Measurements from ENCODE around the gene DNAH10.

The DNAH10 gene

DNA sequence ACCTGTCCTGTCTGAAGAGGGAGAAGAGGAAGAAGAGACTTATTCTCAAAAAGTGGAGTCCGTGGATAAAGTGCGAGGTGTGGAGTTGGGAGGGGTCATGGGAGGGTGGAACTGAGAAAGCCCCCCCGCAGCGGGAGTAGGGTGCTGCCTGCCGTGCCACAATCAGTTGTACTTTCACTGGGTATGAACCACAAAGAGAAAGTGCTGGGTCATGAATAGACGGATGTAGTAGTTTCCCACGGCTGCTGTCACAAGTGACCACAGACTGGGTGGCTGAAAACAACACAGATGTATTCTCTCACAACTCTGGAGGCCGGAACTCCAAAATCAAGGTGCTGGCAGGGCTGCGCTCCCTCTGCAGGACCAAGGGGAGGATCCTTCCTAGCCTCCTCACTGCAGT lies 5.5 kb downstream of the DNAH10 start:
- TF ChIP-seq KLF9 (tag by site-specific recombination; IDR thresholded peaks at IDR 0.05; ENCODE audit: low read depth): no peak
- TF ChIP-seq ZNF404 (tag by site-specific recombination; IDR thresholded peaks at IDR 0.05): no peak
- TF ChIP-seq, protein P1, sequence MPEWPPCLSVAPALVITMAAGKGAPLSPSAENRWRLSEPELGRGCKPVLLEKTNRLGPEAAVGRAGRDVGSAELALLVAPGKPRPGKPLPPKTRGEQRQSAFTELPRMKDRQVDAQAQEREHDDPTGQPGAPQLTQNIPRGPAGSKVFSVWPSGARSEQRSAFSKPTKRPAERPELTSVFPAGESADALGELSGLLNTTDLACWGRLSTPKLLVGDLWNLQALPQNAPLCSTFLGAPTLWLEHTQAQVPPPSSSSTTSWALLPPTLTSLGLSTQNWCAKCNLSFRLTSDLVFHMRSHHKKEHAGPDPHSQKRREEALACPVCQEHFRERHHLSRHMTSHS (tag by site-specific recombination; IDR thresholded peaks at IDR 0.05): no peak
- TF ChIP-seq YY2 (tag by site-specific recombination; IDR thresholded peaks at IDR 0.05): no peak
- TF ChIP-seq, protein P2, sequence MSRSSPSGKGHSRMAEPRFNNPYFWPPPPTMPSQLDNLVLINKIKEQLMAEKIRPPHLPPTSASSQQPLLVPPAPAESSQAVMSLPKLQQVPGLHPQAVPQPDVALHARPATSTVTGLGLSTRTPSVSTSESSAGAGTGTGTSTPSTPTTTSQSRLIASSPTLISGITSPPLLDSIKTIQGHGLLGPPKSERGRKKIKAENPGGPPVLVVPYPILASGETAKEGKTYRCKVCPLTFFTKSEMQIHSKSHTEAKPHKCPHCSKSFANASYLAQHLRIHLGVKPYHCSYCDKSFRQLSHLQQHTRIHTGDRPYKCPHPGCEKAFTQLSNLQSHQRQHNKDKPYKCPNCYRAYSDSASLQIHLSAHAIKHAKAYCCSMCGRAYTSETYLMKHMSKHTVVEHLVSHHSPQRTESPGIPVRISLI (tag by site-specific recombination; IDR thresholded peaks at IDR 0.05): no peak
- no peaks in the 10 kb centered on the region for H3K4me1 ChIP-seq (ENCODE audit: control insufficient read depth, insufficient read depth, low read length)
- ChIA-PET POLR2A (no interaction called here), CTCF (no interaction called here)
- H3K9me3 ChIP-seq (ENCODE audit: control insufficient read depth, insufficient read depth, low read depth, low read length): no peaks in the 10 kb centered on the region
- H3K4me3 ChIP-seq (ENCODE audit: low read depth, low read length): no peak overlapping the region
- no peak overlapping the region for H3K27ac ChIP-seq (ENCODE audit: extremely low read depth, low read depth, low read length)
- peaks cover 0 to 2% of the 10 kb centered on the region in 2 experiments; a peak in 1 of 3 replicates for H3K36me3 ChIP-seq (ENCODE audit: control insufficient read depth in 2 of 2, insufficient read depth in 1 of 2, low read length in 2 of 2)

- no peaks in the 10 kb centered on the region for H3K9me3 ChIP-seq (ENCODE audit: control insufficient read depth, insufficient read depth, low read depth, low read length)
- no peak overlapping the region for H3K27ac ChIP-seq (ENCODE audit: extremely low read depth, low read depth, low read length)
- no peaks in the 10 kb centered on the region for H3K36me3 ChIP-seq (ENCODE audit: control insufficient read depth in 2 of 2, insufficient read depth in 1 of 2, low read length in 2 of 2)
- no peak overlapping the region for H3K4me3 ChIP-seq (ENCODE audit: low read depth, low read length)
- ChIA-PET POLR2A (no interaction called here), CTCF (no interaction called here)
- TF ChIP-seq, protein P3, sequence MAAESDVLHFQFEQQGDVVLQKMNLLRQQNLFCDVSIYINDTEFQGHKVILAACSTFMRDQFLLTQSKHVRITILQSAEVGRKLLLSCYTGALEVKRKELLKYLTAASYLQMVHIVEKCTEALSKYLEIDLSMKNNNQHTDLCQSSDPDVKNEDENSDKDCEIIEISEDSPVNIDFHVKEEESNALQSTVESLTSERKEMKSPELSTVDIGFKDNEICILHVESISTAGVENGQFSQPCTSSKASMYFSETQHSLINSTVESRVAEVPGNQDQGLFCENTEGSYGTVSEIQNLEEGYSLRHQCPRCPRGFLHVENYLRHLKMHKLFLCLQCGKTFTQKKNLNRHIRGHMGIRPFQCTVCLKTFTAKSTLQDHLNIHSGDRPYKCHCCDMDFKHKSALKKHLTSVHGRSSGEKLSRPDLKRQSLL (tag by site-specific recombination; IDR thresholded peaks at IDR 0.05): no peak
- no peaks in the 10 kb centered on the region for H3K4me1 ChIP-seq (ENCODE audit: control insufficient read depth, insufficient read depth, low read length)
These were observed 9.2 kb downstream of the DNAH10 start for GRCh38 chr12:123771261-123771660.

DNA sequence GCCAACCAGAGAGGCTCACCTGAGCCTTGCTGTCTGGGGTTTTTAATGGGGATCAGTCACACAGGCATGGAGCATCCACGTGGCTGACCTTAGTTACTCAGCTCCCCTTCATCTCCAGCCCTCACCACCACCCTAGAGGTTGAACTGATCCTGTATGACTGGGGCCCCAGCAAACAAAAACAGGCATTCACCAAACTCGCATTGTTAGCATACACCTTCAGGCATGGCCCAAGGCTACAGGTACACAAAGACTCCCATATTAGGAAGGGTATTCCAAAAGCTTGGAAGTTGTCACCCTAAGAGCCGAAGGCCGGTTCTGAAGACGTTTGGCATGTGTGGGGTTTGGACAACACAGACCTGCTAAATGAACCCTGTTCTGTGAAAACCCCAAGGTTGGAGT lies 10.0 kb downstream of the DNAH10 start:
- POLR2A ChIA-PET: no interaction called here
- no peak overlapping the region for H3K27ac ChIP-seq (ENCODE audit: extremely low read depth, low read depth, low read length)
- H3K9me3 ChIP-seq (ENCODE audit: control insufficient read depth, insufficient read depth, low read depth, low read length): no peaks in the 10 kb centered on the region
- H3K4me3 ChIP-seq (ENCODE audit: low read depth, low read length): no peak overlapping the region
- TF ChIP-seq ZFP41 (tag by site-specific recombination; IDR thresholded peaks at IDR 0.05; ENCODE audit: borderline replicate concordance): no peak
- TF ChIP-seq, protein P4, sequence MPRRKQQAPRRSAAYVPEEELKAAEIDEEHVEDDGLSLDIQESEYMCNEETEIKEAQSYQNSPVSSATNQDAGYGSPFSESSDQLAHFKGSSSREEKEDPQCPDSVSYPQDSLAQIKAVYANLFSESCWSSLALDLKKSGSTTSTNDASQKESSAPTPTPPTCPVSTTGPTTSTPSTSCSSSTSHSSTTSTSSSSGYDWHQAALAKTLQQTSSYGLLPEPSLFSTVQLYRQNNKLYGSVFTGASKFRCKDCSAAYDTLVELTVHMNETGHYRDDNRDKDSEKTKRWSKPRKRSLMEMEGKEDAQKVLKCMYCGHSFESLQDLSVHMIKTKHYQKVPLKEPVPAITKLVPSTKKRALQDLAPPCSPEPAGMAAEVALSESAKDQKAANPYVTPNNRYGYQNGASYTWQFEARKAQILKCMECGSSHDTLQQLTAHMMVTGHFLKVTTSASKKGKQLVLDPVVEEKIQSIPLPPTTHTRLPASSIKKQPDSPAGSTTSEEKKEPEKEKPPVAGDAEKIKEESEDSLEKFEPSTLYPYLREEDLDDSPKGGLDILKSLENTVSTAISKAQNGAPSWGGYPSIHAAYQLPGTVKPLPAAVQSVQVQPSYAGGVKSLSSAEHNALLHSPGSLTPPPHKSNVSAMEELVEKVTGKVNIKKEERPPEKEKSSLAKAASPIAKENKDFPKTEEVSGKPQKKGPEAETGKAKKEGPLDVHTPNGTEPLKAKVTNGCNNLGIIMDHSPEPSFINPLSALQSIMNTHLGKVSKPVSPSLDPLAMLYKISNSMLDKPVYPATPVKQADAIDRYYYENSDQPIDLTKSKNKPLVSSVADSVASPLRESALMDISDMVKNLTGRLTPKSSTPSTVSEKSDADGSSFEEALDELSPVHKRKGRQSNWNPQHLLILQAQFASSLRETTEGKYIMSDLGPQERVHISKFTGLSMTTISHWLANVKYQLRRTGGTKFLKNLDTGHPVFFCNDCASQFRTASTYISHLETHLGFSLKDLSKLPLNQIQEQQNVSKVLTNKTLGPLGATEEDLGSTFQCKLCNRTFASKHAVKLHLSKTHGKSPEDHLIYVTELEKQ (tag by site-specific recombination; IDR thresholded peaks at IDR 0.05; ENCODE audit: borderline replicate concordance): no peak
- no peak for TF ChIP-seq ZNF449 (tag by site-specific recombination; IDR thresholded peaks at IDR 0.05)
- CTCF ChIA-PET: no interaction called here
- H3K36me3 ChIP-seq (ENCODE audit: control insufficient read depth in 2 of 2, insufficient read depth in 1 of 2, low read length in 2 of 2): no peaks in the 10 kb centered on the region
- no peaks in the 10 kb centered on the region for H3K4me1 ChIP-seq (ENCODE audit: control insufficient read depth, insufficient read depth, low read length)

DNA sequence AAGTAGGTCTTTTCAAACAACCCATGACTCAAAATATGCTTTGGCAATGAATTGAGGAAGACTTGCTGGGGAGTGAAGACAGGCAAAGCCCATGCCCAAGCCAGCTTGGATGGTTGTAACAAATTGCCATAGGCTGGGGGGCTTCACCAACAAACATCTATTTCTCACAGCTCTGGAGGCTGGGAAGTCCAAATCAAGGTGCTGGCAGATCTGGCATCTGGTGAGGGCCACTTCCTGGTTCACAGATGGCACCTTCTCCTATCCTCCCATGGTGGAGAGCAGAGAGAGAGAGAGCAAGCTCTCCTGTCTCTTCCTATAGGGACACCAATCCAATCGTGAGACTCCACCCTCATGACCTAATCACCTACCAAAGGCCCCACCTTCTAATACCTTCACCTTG lies 11.3 kb downstream of the DNAH10 start:
- POLR2A ChIA-PET: no interaction called here

More for the DNA sequence above, 11.3 kb downstream of the DNAH10 start:
- Histone ChIP-seq H3K27ac (ENCODE audit: extremely low read depth, low read depth, low read length) (no peak overlapping the region), H3K4me3 (ENCODE audit: low read depth, low read length) (no peak overlapping the region), H3K36me3 (ENCODE audit: control insufficient read depth in 2 of 2, insufficient read depth in 1 of 2, low read length in 2 of 2) (no peaks in the 10 kb centered on the region), H3K4me1 (ENCODE audit: control insufficient read depth, insufficient read depth, low read length) (no peaks in the 10 kb centered on the region), H3K9me3 (ENCODE audit: control insufficient read depth, insufficient read depth, low read depth, low read length) (no peaks in the 10 kb centered on the region)
- CTCF ChIA-PET: no interaction called here
- TF ChIP-seq WT1 (tag by site-specific recombination; IDR thresholded peaks at IDR 0.05) (no peak), ZBTB1 (tag by site-specific recombination; IDR thresholded peaks at IDR 0.05) (no peak), SETDB1 (IDR thresholded peaks at IDR 0.05; ENCODE audit: insufficient read length, low read length) (no peak), ZBTB48 (tag by site-specific recombination; IDR thresholded peaks at IDR 0.05) (no peak), ZNF560 (tag by site-specific recombination; IDR thresholded peaks at IDR 0.05; ENCODE audit: borderline replicate concordance) (no peak), PRDM1 (tag by site-specific recombination; IDR thresholded peaks at IDR 0.05) (no peak), ZNF621 (tag by site-specific recombination; IDR thresholded peaks at IDR 0.05) (no peak), GLI2 (tag by site-specific recombination; IDR thresholded peaks at IDR 0.05; ENCODE audit: borderline replicate concordance, low read depth) (no peak)
